Transverse colon (tissue), 4 donors: ENCODE data around the gene PTGFR. TPM values are rescaled to one million over a fixed set of nuclear protein-coding genes. Genes with fewer than 3 reads are reported as not detected.

Experiments
- DNase-seq: peaks from one replicate; pipeline ENCODE4 v3.0.0-alpha.2; 2019
- H3K27ac ChIP-seq, 4 donors: fragments of 200-600 bp; sonication (generic); 2 replicates each; pipeline ENCODE4 v1.5.1; 2016 to 2018; ENCODE audit warnings: inconsistent platforms in 4 of 4
- H3K27me3 ChIP-seq: fragments of 200-600 bp; sonication (generic); 2 replicates; pipeline ENCODE4 v1.5.1; 2017; ENCODE audit warnings: inconsistent platforms
- H3K36me3 ChIP-seq, 4 donors: fragments of 200-600 bp; sonication (generic); 2 replicates each; pipeline ENCODE4 v1.5.1; 2017 to 2019; ENCODE audit warnings: inconsistent platforms in 4 of 4
- H3K4me1 ChIP-seq, 4 donors: fragments of 200-600 bp; sonication (generic); 2 replicates each; pipeline ENCODE4 v1.5.1; 2017 to 2020; ENCODE audit warnings: inconsistent platforms in 4 of 4
- H3K4me3 ChIP-seq, 4 donors: fragments of 200-600 bp; sonication (generic); 1 replicate in 1 of 4; 2 replicates in 3 of 4; pipeline versions ENCODE4 v1.5.1 to v1.6.1; 2017 to 2019; ENCODE audit warnings: inconsistent platforms in 4 of 4
- H3K9me3 ChIP-seq, 2 donors: fragments of 200-600 bp; sonication (generic); 2 replicates each; pipeline ENCODE4 v1.5.1; 2017 to 2019; ENCODE audit warnings: inconsistent platforms in 2 of 2
- EP300 ChIP-seq: sonication (generic); formaldehyde crosslinking; IDR thresholded peaks from one replicate; pipeline ENCODE4 v1.6.1; 2017; ENCODE audit warnings: antibody characterized with exemption, low read depth
- POLR2A ChIP-seq: fragments of 450-650 bp; IDR thresholded peaks from one replicate; pipeline ENCODE4 v1.6.1; 2016; ENCODE audit warnings: antibody characterized with exemption, mild to moderate bottlenecking, moderate library complexity
- POLR2AphosphoS5 ChIP-seq, 3 donors: sonication (generic); formaldehyde crosslinking; IDR thresholded peaks; one replicate each; pipeline ENCODE4 v1.6.1; 2016; ENCODE audit warnings: antibody characterized with exemption in 3 of 3
- WGBS, 2 donors: methylation state at CpG; one replicate each; pipeline ENCODE4 v1.1.5; 2018; ENCODE audit warnings: low coverage in 1 of 2; 5-methylcytosine and 5-hydroxymethylcytosine counted together
- in situ Hi-C, 4 donors: fragments of 200-750 bp; cut with MboI; loops; one replicate each; pipeline versions ENCODE4 v1.15.0 to v1.15.1; 2017; ENCODE audit warnings: low sequenced_read_pairs in 3 of 4, low pct_ligation_motif_present in 1 of 4, low pct_unique_long_range_greater_than_20kb in 1 of 4
- intact Hi-C: fragments of 100-400 bp; cut with DNase I; formaldehyde crosslinking; loops from one replicate; pipeline ENCODE4 v1.15.1; 2023; ENCODE audit warnings: low total_unique reads
- total RNA-seq, 4 donors: library from RNA; depleted of rRNA; stranded (reverse); fragments of >200 nt; gene quantifications; one replicate each; pipeline ENCODE4 v1.1.0, GENCODE V29; 2016
- TF ChIP-seq, protein P1 (sequence below), 5 experiments: fragments of 200-600 bp in 3 of 5; fragments of 450-650 bp in 2 of 5; sonication (generic) in 3 of 5; IDR thresholded peaks; 1 replicate in 2 of 5; 2 replicates in 3 of 5; pipeline ENCODE4 v1.5.1; 2016 to 2017; ENCODE audit warnings: antibody characterized with exemption in 5 of 5, inconsistent platforms in 3 of 5, mild to moderate bottlenecking in 2 of 5, moderate library complexity in 1 of 5

The PTGFR gene
- total RNA-seq, 4 donors from 2014 or later = 0.40 to 4.1 (median 0.97) TPM

DNA sequence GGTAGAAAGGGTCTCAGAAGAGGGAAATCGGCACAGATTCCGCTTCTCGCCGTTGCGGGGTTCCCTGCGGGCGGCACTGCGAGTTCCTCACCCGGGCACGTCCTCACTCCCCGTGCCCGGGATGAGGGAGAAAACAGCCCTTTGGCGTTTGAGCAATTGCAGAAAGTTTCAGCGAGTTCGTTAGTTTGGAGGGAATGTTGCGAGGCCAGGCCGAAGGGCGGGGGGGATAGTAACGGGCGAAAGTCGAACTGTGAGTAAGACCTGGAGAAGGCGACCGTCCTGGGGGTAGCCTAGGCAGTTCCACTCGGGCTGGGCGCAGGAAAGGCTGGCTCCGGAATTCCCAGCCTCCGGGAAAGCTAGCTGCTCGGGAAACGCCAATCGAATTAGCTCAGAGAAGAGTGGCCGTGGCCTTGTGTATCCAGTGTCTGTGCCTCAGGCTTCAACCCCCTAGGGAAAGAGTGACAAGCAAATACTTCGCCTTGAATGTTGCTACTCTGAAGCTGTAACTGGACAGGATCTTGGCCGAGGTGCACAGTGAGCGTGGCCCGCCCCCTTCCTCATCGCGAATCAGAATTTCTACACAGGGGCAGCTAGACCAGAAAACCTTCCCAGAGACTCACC lies 787 bp downstream of the PTGFR start:
- Histone ChIP-seq H3K27me3 (peaks cover 22% of the 10 kb centered on the region), H3K4me3 (peak overlapping the region; percentile 29 to 47 (median 37)), H3K36me3 (no peaks in the 10 kb centered on the region), H3K27ac (peak overlapping the region; percentile 60 to 81 (median 72)), H3K4me1 (peaks cover 0 to 4% (median 0%) of the 10 kb centered on the region in 4 donors), H3K9me3 (no peaks in the 10 kb centered on the region)
- no peak for DNase-seq
- intact Hi-C loops (no loop called here), in situ Hi-C loops (no loop called here)
- WGBS, 2 donors = 0 to 20% methylated on average over 1 to 37 of the region's 37 CpGs
- TF ChIP-seq POLR2A = peak; percentile 18
- no peak for TF ChIP-seq POLR2AphosphoS5 (IDR thresholded peaks at IDR 0.05)

DNA sequence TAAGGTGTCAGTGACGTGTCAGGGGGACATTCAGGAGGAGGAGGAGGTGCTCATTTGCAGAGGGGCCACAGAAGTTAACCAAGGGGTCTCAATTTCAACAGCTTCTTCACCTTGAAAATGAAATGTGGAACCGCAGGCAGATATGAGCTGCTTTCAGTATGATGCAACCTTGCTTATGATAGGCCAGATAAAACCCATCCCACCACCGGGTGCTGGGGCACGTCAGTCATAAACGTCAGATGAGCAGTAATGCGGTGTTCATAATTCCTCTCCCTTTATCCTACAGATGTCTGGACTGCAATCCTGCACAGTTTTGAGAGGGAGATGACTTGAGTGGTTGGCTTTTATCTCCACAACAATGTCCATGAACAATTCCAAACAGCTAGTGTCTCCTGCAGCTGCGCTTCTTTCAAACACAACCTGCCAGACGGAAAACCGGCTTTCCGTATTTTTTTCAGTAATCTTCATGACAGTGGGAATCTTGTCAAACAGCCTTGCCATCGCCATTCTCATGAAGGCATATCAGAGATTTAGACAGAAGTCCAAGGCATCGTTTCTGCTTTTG lies 1.7 kb downstream of the PTGFR start:
- intact Hi-C loops (no loop called here), in situ Hi-C loops (no loop called here)
- peaks cover 0 to 4% (median 0%) of the 10 kb centered on the region in 4 donors for H3K4me1 ChIP-seq
- H3K27ac ChIP-seq = peak overlapping the region; percentile 60 to 81 (median 72)
- no peaks in the 10 kb centered on the region for H3K9me3 ChIP-seq
- H3K27me3 ChIP-seq = peaks cover 22% of the 10 kb centered on the region
- H3K36me3 ChIP-seq = no peaks in the 10 kb centered on the region
- H3K4me3 ChIP-seq = peak overlapping the region in 2 of 4 donors; percentile 36 to 47
- TF ChIP-seq POLR2AphosphoS5 (IDR thresholded peaks at IDR 0.05) = no peak
- TF ChIP-seq, protein P1, sequence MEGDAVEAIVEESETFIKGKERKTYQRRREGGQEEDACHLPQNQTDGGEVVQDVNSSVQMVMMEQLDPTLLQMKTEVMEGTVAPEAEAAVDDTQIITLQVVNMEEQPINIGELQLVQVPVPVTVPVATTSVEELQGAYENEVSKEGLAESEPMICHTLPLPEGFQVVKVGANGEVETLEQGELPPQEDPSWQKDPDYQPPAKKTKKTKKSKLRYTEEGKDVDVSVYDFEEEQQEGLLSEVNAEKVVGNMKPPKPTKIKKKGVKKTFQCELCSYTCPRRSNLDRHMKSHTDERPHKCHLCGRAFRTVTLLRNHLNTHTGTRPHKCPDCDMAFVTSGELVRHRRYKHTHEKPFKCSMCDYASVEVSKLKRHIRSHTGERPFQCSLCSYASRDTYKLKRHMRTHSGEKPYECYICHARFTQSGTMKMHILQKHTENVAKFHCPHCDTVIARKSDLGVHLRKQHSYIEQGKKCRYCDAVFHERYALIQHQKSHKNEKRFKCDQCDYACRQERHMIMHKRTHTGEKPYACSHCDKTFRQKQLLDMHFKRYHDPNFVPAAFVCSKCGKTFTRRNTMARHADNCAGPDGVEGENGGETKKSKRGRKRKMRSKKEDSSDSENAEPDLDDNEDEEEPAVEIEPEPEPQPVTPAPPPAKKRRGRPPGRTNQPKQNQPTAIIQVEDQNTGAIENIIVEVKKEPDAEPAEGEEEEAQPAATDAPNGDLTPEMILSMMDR (IDR thresholded peaks at IDR 0.05) = no peak
- TF ChIP-seq POLR2A = no peak
- no peak for TF ChIP-seq EP300
- 55 to 73% methylated on average over 6 to 12 of the region's 12 CpGs for WGBS, 2 donors
- DNase-seq = no peak

DNA sequence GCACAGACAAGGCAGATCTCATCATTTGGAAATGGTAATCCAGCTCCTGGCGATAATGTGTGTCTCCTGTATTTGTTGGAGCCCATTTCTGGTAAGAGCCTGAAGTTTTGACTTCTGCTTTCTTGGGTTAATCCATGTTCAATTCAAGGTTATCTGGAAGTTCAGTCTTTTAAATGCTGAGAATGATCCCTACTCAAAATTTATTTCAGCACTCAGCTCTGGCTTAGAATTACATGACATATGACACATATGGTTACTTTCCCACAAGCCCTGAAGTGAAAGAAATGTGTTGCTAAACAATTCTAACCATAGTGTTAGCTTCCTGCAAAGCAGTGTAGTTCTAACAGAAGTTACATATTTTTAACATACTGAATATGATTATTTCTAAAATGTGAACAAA lies 2.7 kb downstream of the PTGFR start:
- H3K4me3 ChIP-seq = no peak overlapping the region

DNA sequence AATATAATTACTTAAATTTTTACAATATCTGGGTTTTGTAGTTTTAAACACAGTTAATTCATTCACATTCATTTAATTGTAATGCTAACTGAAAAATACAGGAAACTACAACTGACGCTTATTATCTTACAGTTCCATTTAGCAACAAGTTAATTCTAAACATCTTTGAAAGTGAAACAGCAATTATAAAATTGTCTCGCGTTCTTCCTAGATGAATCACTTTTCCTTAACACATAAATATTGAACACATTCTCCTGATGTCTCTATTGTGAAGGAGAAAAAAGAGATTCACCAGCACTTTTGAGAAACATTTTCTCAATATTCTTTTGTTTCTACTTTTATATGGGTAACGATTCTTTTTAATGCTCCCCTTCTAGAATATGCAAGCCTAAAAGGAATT lies 6.4 kb downstream of the PTGFR start:
- H3K27ac ChIP-seq = peak overlapping the region in 1 of 4 donors; percentile 19
- no peaks in the 10 kb centered on the region for H3K4me1 ChIP-seq
- TF ChIP-seq EP300 (no peak), POLR2AphosphoS5 (IDR thresholded peaks at IDR 0.05) (no peak), POLR2A (no peak)
- TF ChIP-seq, protein P1 (IDR thresholded peaks at IDR 0.05) = no peak
- H3K27me3 ChIP-seq = no peaks in the 10 kb centered on the region
- H3K36me3 ChIP-seq = no peaks in the 10 kb centered on the region
- no peaks in the 10 kb centered on the region for H3K9me3 ChIP-seq
- in situ Hi-C loops = no loop called here
- DNase-seq = no peak
- no peak overlapping the region for H3K4me3 ChIP-seq
- 62 to 73% methylated on average over 4 of the region's 4 CpGs for WGBS, 2 donors
- intact Hi-C loops = no loop called here

More for the DNA sequence above, 2.7 kb downstream of the PTGFR start:
- Histone ChIP-seq H3K27me3 (peaks cover 22% of the 10 kb centered on the region), H3K27ac (peak overlapping the region in 1 of 4 donors; percentile 66), H3K36me3 (no peaks in the 10 kb centered on the region), H3K4me1 (peaks cover 0 to 4% (median 0%) of the 10 kb centered on the region in 4 donors), H3K9me3 (no peaks in the 10 kb centered on the region)
- 75 to 86% methylated on average over 1 of the region's 1 CpG for WGBS, 2 donors
- in situ Hi-C loops (no loop called here), intact Hi-C loops (no loop called here)
- TF ChIP-seq EP300 (no peak), POLR2A (no peak)
- TF ChIP-seq, protein P1 (IDR thresholded peaks at IDR 0.05) = no peak
- DNase-seq = no peak
